Measurements from ENCODE around the gene PNPLA7. TPM values are rescaled to one million over a fixed set of nuclear protein-coding genes. Genes with fewer than 3 reads are reported as not detected.
"Not testable (repeated sequence)": the region's sequence is repeated elsewhere in the genome, so short reads cannot be mapped to it uniquely, and the experiment has no call there.

PNPLA7 gene
- total RNA-seq, 1 donor from 2014 or later, result 8.8 TPM

DNA sequence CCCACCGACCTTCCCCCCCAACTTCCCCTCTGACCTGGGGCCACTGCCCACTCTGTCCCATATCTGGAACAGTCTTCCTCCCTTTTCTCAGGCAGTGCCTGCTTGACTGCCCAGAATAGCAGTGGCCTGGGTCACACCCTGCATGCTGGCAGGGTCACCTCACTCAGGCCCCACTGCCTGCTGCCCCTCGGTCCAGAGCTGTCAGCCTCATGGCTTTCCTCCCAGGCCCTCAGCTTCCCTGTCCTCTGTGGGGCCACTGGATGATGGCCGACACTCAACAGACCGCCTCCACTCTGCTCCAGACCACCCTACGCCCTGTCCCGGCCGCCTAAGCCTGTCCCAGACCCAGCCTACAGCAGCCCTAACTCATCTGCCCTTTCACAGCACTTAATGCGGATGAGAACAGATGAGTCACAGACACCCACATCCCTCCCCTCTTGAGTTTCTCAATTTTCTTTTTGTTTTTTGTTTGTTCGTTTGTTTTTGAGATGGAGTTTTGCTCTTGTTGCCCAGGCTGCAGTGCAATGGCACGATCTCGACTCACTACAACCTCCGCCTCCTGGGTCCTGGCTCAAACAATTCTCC, 5.9 kb downstream of the PNPLA7 start:
- TF ChIP-seq, protein P1, sequence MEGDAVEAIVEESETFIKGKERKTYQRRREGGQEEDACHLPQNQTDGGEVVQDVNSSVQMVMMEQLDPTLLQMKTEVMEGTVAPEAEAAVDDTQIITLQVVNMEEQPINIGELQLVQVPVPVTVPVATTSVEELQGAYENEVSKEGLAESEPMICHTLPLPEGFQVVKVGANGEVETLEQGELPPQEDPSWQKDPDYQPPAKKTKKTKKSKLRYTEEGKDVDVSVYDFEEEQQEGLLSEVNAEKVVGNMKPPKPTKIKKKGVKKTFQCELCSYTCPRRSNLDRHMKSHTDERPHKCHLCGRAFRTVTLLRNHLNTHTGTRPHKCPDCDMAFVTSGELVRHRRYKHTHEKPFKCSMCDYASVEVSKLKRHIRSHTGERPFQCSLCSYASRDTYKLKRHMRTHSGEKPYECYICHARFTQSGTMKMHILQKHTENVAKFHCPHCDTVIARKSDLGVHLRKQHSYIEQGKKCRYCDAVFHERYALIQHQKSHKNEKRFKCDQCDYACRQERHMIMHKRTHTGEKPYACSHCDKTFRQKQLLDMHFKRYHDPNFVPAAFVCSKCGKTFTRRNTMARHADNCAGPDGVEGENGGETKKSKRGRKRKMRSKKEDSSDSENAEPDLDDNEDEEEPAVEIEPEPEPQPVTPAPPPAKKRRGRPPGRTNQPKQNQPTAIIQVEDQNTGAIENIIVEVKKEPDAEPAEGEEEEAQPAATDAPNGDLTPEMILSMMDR (IDR thresholded peaks at IDR 0.05; ENCODE audit: unreplicated experiment), result no peak
- no peaks in the 10 kb centered on the region for H3K27me3 Mint-ChIP-seq
- H3K27ac Mint-ChIP-seq, result no peak overlapping the region
- H3K9me3 Mint-ChIP-seq (ENCODE audit: low read depth), result peaks cover 4% of the 10 kb centered on the region
- H3K4me3 Mint-ChIP-seq (ENCODE audit: low read depth), result no peak overlapping the region
- DNase-seq (ENCODE audit: low spot score, unreplicated experiment), result no peak
- H3K36me3 Mint-ChIP-seq (ENCODE audit: insufficient read depth), result peaks cover 5% of the 10 kb centered on the region
- H3K4me1 Mint-ChIP-seq (ENCODE audit: low read depth), result no peaks in the 10 kb centered on the region

DNA sequence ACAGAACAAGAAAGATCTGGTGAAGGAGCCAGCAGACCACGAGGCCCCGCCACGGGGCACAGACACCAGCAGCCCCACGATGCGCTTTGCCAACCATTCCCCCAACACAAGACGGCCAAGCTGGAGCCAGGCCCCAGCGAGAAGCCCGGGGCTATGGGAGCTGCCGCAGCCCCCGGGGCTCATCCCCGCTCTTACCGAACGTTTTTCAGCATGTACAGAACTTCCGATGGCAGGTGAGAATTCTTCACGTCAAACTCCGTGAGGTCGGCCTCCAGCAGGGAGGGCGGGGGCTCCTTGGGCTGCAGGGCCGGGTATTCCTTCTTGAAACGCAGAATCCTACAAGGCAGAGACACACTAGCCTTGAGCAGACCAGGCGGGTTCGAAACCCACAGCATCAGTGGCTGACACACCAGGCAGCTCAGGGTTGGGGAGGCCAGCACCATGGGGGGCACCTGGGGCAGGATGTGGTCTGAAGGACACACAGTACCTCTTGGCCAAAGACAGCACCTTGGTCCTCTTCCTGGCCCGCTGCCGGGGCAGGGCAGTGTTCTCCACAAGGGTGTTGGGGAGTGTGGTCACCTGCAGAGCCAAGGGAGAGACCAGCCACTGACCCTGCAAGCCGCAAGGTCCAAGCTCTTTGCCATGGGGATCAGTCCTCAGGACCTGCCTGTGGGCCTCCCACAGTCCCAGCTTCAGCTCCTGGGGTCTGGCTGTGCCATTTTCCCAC, 6.8 kb downstream of the PNPLA7 start:
- TF ChIP-seq, protein P1 (IDR thresholded peaks at IDR 0.05; ENCODE audit: unreplicated experiment), result no peak
- no peak overlapping the region for H3K27ac Mint-ChIP-seq
- no peak overlapping the region for H3K4me3 Mint-ChIP-seq (ENCODE audit: low read depth)
- no peaks in the 10 kb centered on the region for H3K4me1 Mint-ChIP-seq (ENCODE audit: low read depth)
- no peak for DNase-seq (ENCODE audit: low spot score, unreplicated experiment)
- H3K27me3 Mint-ChIP-seq, result no peaks in the 10 kb centered on the region
- H3K36me3 Mint-ChIP-seq (ENCODE audit: insufficient read depth), result peaks cover 5% of the 10 kb centered on the region
- H3K9me3 Mint-ChIP-seq (ENCODE audit: low read depth), result peaks cover 4% of the 10 kb centered on the region

DNA sequence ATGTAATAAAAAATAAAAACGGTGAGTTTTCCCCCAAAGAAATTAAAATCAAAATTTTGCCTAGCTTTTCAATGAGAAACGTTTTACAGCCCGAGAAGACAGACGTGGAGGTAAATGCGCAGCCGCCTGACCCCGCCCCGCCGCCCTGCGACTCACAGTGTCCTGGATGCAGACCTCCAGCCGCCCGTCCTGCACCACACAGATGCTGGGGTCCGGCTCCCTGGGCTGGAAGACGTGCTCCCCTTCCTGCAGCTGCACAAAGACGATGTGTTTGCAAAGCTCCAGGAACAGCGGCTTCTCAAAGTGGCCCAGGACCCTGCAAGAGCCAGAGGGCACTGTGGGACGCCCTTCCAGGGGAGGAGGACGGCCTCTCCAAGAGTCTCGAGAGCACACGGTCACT, 7.7 kb downstream of the PNPLA7 start:
- peaks cover 4% of the 10 kb centered on the region for H3K9me3 Mint-ChIP-seq (ENCODE audit: low read depth)
- no peaks in the 10 kb centered on the region for H3K4me1 Mint-ChIP-seq (ENCODE audit: low read depth)
- peaks cover 5% of the 10 kb centered on the region for H3K36me3 Mint-ChIP-seq (ENCODE audit: insufficient read depth)
- no peaks in the 10 kb centered on the region for H3K27me3 Mint-ChIP-seq
- TF ChIP-seq, protein P1 (IDR thresholded peaks at IDR 0.05; ENCODE audit: unreplicated experiment), result no peak
- DNase-seq (ENCODE audit: low spot score, unreplicated experiment), result no peak
- H3K4me3 Mint-ChIP-seq (ENCODE audit: low read depth), result no peak overlapping the region
- no peak overlapping the region for H3K27ac Mint-ChIP-seq

DNA sequence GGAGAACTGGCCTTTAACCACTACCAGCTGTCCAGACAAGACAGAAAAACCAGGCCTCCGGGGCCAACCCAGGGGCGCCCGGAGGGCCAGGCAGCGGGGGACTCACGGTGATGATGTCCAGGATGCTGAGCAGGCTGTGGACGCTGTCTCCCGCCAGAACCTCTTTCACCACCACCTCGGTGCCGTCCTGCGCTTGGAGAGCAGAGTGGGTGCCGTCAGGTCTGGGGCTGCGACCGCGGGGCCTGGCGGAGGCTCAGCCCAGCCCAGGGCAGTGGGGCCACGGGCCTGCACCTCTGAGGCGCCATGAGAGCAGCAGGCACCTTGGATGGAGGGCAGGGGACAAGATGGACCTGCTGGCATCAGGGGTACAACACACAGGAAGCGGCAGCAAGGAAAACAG, 9.7 kb downstream of the PNPLA7 start:
- no peaks in the 10 kb centered on the region for H3K4me1 Mint-ChIP-seq (ENCODE audit: low read depth)
- TF ChIP-seq, protein P1 (IDR thresholded peaks at IDR 0.05; ENCODE audit: unreplicated experiment), result no peak
- H3K36me3 Mint-ChIP-seq (ENCODE audit: insufficient read depth), result no peaks in the 10 kb centered on the region
- no peaks in the 10 kb centered on the region for H3K27me3 Mint-ChIP-seq
- H3K9me3 Mint-ChIP-seq (ENCODE audit: low read depth), result no peaks in the 10 kb centered on the region
- no peak overlapping the region for H3K4me3 Mint-ChIP-seq (ENCODE audit: low read depth)
- H3K27ac Mint-ChIP-seq, result no peak overlapping the region
- no peak for DNase-seq (ENCODE audit: low spot score, unreplicated experiment)

DNA sequence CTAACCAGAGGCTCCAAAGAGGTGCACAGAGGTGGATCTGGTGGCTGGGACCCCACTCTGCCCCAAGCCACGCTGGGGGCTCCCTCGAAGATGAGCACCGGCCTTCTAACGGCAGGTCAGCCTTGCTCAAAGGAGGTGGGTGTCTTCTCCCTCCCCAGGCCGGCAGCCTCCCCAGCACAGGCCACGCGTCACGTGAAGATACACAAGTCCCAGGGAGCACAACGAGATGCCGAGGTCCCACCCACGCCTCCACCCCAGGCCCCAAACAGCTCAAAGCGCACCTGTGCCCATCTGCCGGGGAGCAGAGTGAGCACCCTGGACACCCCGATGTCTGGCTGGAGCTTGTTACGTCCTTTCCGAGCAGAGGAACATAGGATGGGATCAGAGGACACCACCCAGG, 12.1 kb downstream of the PNPLA7 start:
- no peaks in the 10 kb centered on the region for H3K27me3 Mint-ChIP-seq
- TF ChIP-seq, protein P1 (IDR thresholded peaks at IDR 0.05; ENCODE audit: unreplicated experiment), result no peak
- peaks cover 7% of the 10 kb centered on the region for H3K4me1 Mint-ChIP-seq (ENCODE audit: low read depth)
- peaks cover 5% of the 10 kb centered on the region for H3K9me3 Mint-ChIP-seq (ENCODE audit: low read depth)
- H3K36me3 Mint-ChIP-seq (ENCODE audit: insufficient read depth), result no peaks in the 10 kb centered on the region
- DNase-seq (ENCODE audit: low spot score, unreplicated experiment), result no peak
- no peak overlapping the region for H3K4me3 Mint-ChIP-seq (ENCODE audit: low read depth)
- no peak overlapping the region for H3K27ac Mint-ChIP-seq

DNA sequence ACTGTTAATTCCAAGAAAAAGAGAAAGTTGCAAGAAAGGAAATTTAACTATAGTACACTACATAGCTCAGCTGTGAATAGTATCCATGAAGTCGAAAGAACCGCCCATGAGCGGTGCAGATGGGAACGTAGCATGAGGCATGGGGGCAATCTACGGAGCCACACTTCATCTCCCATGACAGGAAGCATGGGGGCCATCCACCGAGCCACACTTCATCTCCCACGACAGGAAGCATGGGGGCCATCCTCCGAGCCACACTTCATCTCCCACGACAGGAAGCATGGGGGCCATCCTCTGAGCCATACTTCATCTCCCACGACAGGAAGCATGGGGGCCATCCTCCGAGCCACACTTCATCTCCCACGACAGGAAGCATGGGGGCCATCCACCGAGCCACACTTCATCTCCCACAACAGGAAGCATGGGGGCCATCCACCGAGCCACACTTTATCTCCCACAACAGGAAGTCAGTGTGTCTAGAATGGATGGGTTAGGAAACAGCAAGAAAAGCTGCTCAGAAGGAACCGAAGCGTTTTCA, 13.5 kb downstream of the PNPLA7 start:
- not testable (repeated sequence) for H3K27me3 Mint-ChIP-seq; H3K4me1 Mint-ChIP-seq (ENCODE audit: low read depth); H3K36me3 Mint-ChIP-seq (ENCODE audit: insufficient read depth); H3K9me3 Mint-ChIP-seq (ENCODE audit: low read depth); DNase-seq (ENCODE audit: low spot score, unreplicated experiment); H3K4me3 Mint-ChIP-seq (ENCODE audit: low read depth); H3K27ac Mint-ChIP-seq

All from progenitor cell of endocrine pancreas (in vitro differentiated cells).